T-helper 17 cell (primary cell): ENCODE results near the gene ATP2A2. TPM values are rescaled to one million over a fixed set of nuclear protein-coding genes. Genes with fewer than 3 reads are reported as not detected.
"Not testable (repeated sequence)": the region's sequence is repeated elsewhere in the genome, so short reads cannot be mapped to it uniquely, and the experiment has no call there.

ENCODE experiments used
- ATAC-seq: fragments of 150-1000 bp; cut with Tn5 transposase; 2 replicates; pipeline ENCODE4 v1.10.0; 2021; ENCODE audit warnings: mild to moderate bottlenecking, moderate library complexity
- DNase-seq, 3 donors: peaks; one replicate each; pipeline versions ENCODE4 v3.0.0 to v3.0.0-alpha.2; 2020 to 2021
- H3K9me3 ChIP-seq: one replicate; pipeline ENCODE4 v1.7.0; 2013; ENCODE audit warnings: low read length, mild to moderate bottlenecking; ENCODE audit not compliant: control insufficient read depth, poor library complexity, severe bottlenecking
- H3K27ac Mint-ChIP-seq: one replicate; pipeline ENCODE4 v1.8.0; 2022; ENCODE audit warnings: mild to moderate bottlenecking, moderate library complexity, mixed read lengths
- H3K27me3 Mint-ChIP-seq: one replicate; pipeline ENCODE4 v1.8.0; 2022; ENCODE audit warnings: mixed read lengths
- H3K36me3 Mint-ChIP-seq: one replicate; pipeline ENCODE4 v1.8.0; 2022; ENCODE audit warnings: low read depth, mixed read lengths
- H3K4me1 Mint-ChIP-seq: one replicate; pipeline ENCODE4 v1.8.0; 2022; ENCODE audit warnings: mild to moderate bottlenecking, mixed read lengths
- H3K4me3 Mint-ChIP-seq: one replicate; pipeline ENCODE4 v1.8.0; 2022; ENCODE audit warnings: mild to moderate bottlenecking, moderate library complexity, mixed read lengths
- total RNA-seq, 4 donors: library from RNA in 2 of 4; stranded (reverse) in 2 of 4; gene quantifications; one replicate each; pipeline ENCODE4 v1.2.3 and lab custom pipeline; 2022 to 2026

Gene ATP2A2
- total RNA-seq, 2 donors from 2014 or later: 109 to 116 TPM

DNA sequence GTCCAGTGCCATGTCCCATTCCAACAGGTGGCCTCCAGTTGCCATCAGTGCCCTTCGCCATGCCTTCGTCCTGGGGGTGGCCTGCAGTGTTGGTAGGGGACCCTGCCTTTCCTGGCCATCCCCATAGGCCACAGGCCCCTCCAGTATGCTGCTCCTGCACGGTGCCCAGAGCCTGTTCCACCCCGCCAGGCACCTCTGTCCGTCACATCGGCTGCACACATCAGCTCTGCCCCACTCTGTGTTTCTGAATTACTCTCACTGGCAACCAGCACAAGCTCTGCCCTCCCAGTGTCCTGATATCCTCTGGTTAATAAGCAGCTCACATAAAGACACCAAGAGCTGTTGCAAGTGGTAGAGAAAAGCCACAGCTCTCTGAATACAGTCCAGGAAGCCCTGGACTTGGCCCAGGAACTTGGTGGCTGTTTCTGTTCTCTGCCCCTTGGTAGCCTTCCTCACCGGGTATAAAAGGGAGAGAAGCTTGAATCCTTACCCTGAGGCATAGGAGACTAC is 31.3 kb upstream of the ATP2A2 start:
- Mint-ChIP-seq H3K4me1 (no peaks in the 10 kb centered on the region), H3K27me3 (no peaks in the 10 kb centered on the region), H3K36me3 (no peaks in the 10 kb centered on the region), H3K4me3 (no peak overlapping the region), H3K27ac (no peak overlapping the region)
- no peak for DNase-seq
- ATAC-seq: no peak
- no peaks in the 10 kb centered on the region for H3K9me3 ChIP-seq

DNA sequence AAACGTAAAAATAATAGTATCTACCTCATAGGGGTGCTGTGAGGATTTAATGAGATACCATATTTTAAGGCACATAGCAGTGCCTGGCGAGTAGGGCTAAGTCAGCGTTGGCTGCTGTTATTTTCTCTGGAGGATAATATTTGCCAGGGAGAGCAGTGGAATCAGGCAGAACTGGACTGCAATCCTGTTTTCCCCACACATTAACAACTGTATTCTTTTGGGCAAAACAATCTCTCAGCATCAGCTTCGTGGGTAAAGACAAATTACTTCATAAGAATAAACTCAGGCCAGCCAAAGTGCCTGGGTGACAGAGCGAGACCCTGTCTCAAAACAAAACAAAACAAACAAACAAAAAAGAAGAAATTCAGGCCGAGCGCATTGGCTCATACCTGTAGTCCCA is 29.7 kb upstream of the ATP2A2 start:
- no peak for DNase-seq
- no peaks in the 10 kb centered on the region for H3K27me3 Mint-ChIP-seq
- ATAC-seq: no peak
- no peak overlapping the region for H3K27ac Mint-ChIP-seq
- H3K36me3 Mint-ChIP-seq: no peaks in the 10 kb centered on the region
- no peaks in the 10 kb centered on the region for H3K4me1 Mint-ChIP-seq
- no peaks in the 10 kb centered on the region for H3K9me3 ChIP-seq
- no peak overlapping the region for H3K4me3 Mint-ChIP-seq

- DNase-seq: no peak
- Mint-ChIP-seq H3K36me3 (no peaks in the 10 kb centered on the region), H3K4me3 (no peak overlapping the region), H3K27me3 (no peaks in the 10 kb centered on the region), H3K4me1 (no peaks in the 10 kb centered on the region), H3K27ac (no peak overlapping the region)
- H3K9me3 ChIP-seq: no peaks in the 10 kb centered on the region
- ATAC-seq: no peak
These were observed 28.3 kb upstream of the ATP2A2 start for GRCh38 chr12:110252716-110253115.

DNA sequence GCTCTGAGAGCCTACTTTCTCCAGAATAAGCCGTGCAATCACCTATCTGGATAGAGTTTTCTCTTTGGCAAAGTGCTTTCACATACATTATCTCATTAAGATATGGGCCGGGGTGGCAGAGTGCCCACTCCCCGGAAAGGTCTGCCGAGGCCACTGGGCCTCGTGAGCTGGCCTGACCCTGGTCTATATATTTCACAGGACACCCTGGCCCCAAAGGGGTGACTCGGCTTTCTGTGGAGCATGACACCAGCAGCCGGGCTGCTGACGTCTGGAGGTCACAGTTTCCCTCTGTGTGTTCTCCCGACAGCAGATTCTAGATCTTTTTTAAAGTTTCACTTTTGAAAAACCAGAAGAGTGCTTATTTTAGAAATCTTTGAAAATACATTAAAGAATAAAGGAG is 27.9 kb upstream of the ATP2A2 start:
- Mint-ChIP-seq H3K4me3 (no peak overlapping the region), H3K27me3 (no peaks in the 10 kb centered on the region), H3K4me1 (no peaks in the 10 kb centered on the region), H3K36me3 (peaks cover under 1% of the 10 kb centered on the region), H3K27ac (no peak overlapping the region)
- DNase-seq: no peak
- H3K9me3 ChIP-seq: no peaks in the 10 kb centered on the region
- no peak for ATAC-seq

- H3K9me3 ChIP-seq: no peaks in the 10 kb centered on the region
- no peak for DNase-seq
- H3K27me3 Mint-ChIP-seq: no peaks in the 10 kb centered on the region
- no peak for ATAC-seq
- H3K4me3 Mint-ChIP-seq: no peak overlapping the region
- peaks cover 2% of the 10 kb centered on the region for H3K4me1 Mint-ChIP-seq
- peaks cover 7% of the 10 kb centered on the region for H3K36me3 Mint-ChIP-seq
- H3K27ac Mint-ChIP-seq: no peak overlapping the region
These were observed 26.0 kb upstream of the ATP2A2 start for GRCh38 chr12:110254971-110255540.

GRCh38 chr12:110255890-110256456 is 25.1 kb upstream of the ATP2A2 start:
- H3K4me1 Mint-ChIP-seq, H3K4me3 Mint-ChIP-seq, H3K36me3 Mint-ChIP-seq, ATAC-seq, H3K27me3 Mint-ChIP-seq, H3K27ac Mint-ChIP-seq, DNase-seq, H3K9me3 ChIP-seq: not testable (repeated sequence)

DNA sequence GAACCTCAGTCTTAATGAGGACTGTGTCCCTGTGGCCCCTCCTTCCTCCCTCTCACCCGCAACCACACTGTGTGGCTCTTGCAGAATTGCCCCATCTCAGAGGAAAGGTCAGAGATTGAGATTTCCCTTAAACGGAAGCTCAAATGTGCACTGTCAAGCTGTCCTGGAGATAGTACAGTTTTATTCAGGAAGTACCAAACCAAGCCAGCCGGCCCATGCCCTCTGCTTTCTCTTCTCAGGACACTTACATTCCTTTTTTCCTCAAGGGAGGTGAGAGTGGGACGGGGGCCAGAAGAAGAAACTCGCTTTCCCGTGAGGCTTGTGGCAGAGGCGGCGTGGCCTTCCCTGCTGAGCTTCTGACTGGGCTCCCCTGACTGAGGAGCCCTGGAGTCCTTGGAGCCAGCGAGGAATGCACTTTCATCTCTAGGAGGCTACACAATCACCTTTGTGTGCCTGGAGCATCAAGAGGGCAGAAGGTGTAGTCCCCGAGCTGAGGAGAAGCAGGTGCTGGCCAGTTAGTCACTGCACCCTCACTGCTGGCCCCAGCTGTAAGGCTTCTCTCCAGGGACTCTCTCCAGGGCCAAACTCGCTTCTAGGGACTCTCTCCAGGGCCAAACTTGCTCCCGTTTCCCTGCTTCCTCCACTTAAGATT is 24.1 kb upstream of the ATP2A2 start:
- Mint-ChIP-seq H3K27me3 (no peaks in the 10 kb centered on the region), H3K4me1 (peaks cover 2% of the 10 kb centered on the region), H3K27ac (no peak overlapping the region), H3K4me3 (no peak overlapping the region), H3K36me3 (peaks cover 7% of the 10 kb centered on the region)
- DNase-seq (no peak), ATAC-seq (no peak)
- H3K9me3 ChIP-seq: no peaks in the 10 kb centered on the region

GRCh38 chr12:110258466-110258865 is 22.6 kb upstream of the ATP2A2 start:
- no peak for ATAC-seq
- peaks cover 2% of the 10 kb centered on the region for H3K4me1 Mint-ChIP-seq
- no peaks in the 10 kb centered on the region for H3K27me3 Mint-ChIP-seq
- H3K4me3 Mint-ChIP-seq: no peak overlapping the region
- H3K27ac Mint-ChIP-seq: no peak overlapping the region
- DNase-seq: no peak
- H3K9me3 ChIP-seq: no peaks in the 10 kb centered on the region
- H3K36me3 Mint-ChIP-seq: peaks cover 7% of the 10 kb centered on the region

DNA sequence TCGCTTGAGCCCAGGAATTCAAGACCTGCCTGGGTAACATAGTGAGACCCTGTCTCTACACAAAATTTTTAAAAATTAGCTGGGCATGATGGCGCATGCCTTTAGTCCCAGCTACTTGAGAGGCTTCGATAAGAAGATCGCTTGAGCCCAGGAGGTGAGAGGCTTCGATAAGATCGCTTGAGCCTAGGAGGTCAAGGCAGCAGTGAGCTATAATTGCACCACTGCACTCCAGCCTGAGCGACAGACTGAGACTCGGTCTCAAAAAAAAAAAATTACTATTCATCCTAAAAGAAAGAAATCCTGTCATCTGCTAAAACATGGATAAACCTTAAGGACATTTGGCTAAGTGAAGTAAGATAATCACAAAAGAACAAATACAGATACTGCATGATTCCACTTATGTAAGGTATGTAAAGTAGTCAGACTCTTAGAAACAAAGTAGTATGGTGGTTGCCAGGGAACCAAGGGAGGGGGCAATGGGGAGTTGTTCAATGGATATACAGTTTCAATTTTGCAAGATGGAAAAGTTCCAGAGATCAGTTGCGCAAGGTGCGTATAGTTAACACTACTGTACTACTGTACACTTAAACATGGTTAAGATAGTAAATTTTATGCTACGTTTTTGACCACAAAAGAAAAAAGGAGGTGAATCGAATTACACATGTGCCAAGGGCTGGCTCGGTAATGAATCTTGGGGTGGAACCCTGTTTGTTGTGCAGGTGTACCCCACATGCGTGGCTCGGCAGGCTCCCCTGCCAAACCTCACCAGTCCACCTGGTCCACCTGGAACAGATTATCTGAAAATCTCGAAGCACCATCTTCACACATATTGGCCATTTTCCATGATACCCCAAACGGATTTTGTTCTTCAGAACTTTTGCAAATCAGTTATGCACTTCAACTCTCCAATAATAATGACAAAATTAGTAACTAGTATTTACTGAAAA is 18.3 kb upstream of the ATP2A2 start:
- Mint-ChIP-seq H3K4me3 (no peak overlapping the region), H3K36me3 (peaks cover 7% of the 10 kb centered on the region), H3K4me1 (peaks cover 2% of the 10 kb centered on the region), H3K27me3 (no peaks in the 10 kb centered on the region), H3K27ac (peak overlapping the region; percentile 11)
- no peaks in the 10 kb centered on the region for H3K9me3 ChIP-seq
- DNase-seq (no peak), ATAC-seq (no peak)

GRCh38 chr12:110266381-110266960 is 14.6 kb upstream of the ATP2A2 start:
- Mint-ChIP-seq H3K4me1 (peaks cover 2% of the 10 kb centered on the region), H3K36me3 (no peaks in the 10 kb centered on the region), H3K27ac (no peak overlapping the region), H3K27me3 (peaks cover 26% of the 10 kb centered on the region), H3K4me3 (no peak overlapping the region)
- ATAC-seq (no peak), DNase-seq (no peak)
- H3K9me3 ChIP-seq: no peaks in the 10 kb centered on the region

GRCh38 chr12:110266980-110267620 is 13.9 kb upstream of the ATP2A2 start:
- H3K9me3 ChIP-seq: no peaks in the 10 kb centered on the region
- ATAC-seq (no peak), DNase-seq (no peak)
- Mint-ChIP-seq H3K4me1 (peaks cover 2% of the 10 kb centered on the region), H3K4me3 (no peak overlapping the region), H3K36me3 (no peaks in the 10 kb centered on the region), H3K27me3 (peaks cover 30% of the 10 kb centered on the region), H3K27ac (no peak overlapping the region)

GRCh38 chr12:110269622-110270124 is 11.4 kb upstream of the ATP2A2 start:
- Mint-ChIP-seq H3K27ac (peak overlapping the region; percentile 11), H3K4me1 (peaks cover 2% of the 10 kb centered on the region), H3K27me3 (peaks cover 36% of the 10 kb centered on the region), H3K4me3 (no peak overlapping the region), H3K36me3 (no peaks in the 10 kb centered on the region)
- ATAC-seq (no peak), DNase-seq (no peak)
- H3K9me3 ChIP-seq: no peaks in the 10 kb centered on the region
